ENCODE data around the gene RAB33B.
"Not testable (repeated sequence)": the region's sequence is repeated elsewhere in the genome, so short reads cannot be mapped to it uniquely, and the experiment has no call there.

The RAB33B gene

GRCh38 chr4:139444881-139445280 is 9.0 kb upstream of the RAB33B start:
- H2AFZ ChIP-seq (ENCODE audit: low read length, unreplicated experiment); H3K4me1 ChIP-seq (ENCODE audit: control insufficient read depth, insufficient read depth, low read length, unreplicated experiment); H3K27me3 ChIP-seq (ENCODE audit: insufficient read depth, low read length); H3K36me3 ChIP-seq (ENCODE audit: insufficient read depth, low read length); H3K27ac ChIP-seq (ENCODE audit: low read depth, low read length); H3K79me2 ChIP-seq (ENCODE audit: control insufficient read depth, insufficient read depth, low read length, unreplicated experiment); H3K4me3 ChIP-seq (ENCODE audit: low read depth, low read length): not testable (repeated sequence)

- not testable (repeated sequence) for H3K27me3 ChIP-seq (ENCODE audit: insufficient read depth, low read length); H3K79me2 ChIP-seq (ENCODE audit: control insufficient read depth, insufficient read depth, low read length, unreplicated experiment); H3K27ac ChIP-seq (ENCODE audit: low read depth, low read length); H3K4me1 ChIP-seq (ENCODE audit: control insufficient read depth, insufficient read depth, low read length, unreplicated experiment); H3K4me3 ChIP-seq (ENCODE audit: low read depth, low read length); H3K36me3 ChIP-seq (ENCODE audit: insufficient read depth, low read length); H2AFZ ChIP-seq (ENCODE audit: low read length, unreplicated experiment)
These were observed 6.8 kb upstream of the RAB33B start for GRCh38 chr4:139447078-139447477.

- no peak overlapping the region for H3K27ac ChIP-seq (ENCODE audit: low read depth, low read length)
- H3K79me2 ChIP-seq (ENCODE audit: control insufficient read depth, insufficient read depth, low read length, unreplicated experiment) = peaks cover 23% of the 10 kb centered on the region
- H3K36me3 ChIP-seq (ENCODE audit: insufficient read depth, low read length) = peaks cover 7% of the 10 kb centered on the region; the same call in 1 of the 2 replicates
These were observed 3.3 kb upstream of the RAB33B start for GRCh38 chr4:139450586-139450985.

GRCh38 chr4:139451997-139452396 is 1.9 kb upstream of the RAB33B start:
- H3K4me3 ChIP-seq (ENCODE audit: low read depth, low read length) = peak overlapping the region; percentile 99
- peak overlapping the region; percentile 72 for H3K27ac ChIP-seq (ENCODE audit: low read depth, low read length)
- H3K4me1 ChIP-seq (ENCODE audit: control insufficient read depth, insufficient read depth, low read length, unreplicated experiment) = peaks cover 29% of the 10 kb centered on the region
- peaks cover 37% of the 10 kb centered on the region for H3K79me2 ChIP-seq (ENCODE audit: control insufficient read depth, insufficient read depth, low read length, unreplicated experiment)
- H2AFZ ChIP-seq (ENCODE audit: low read length, unreplicated experiment) = no peak overlapping the region
- peaks cover 7% of the 10 kb centered on the region; the same call in 1 of the 2 replicates for H3K36me3 ChIP-seq (ENCODE audit: insufficient read depth, low read length)
- H3K27me3 ChIP-seq (ENCODE audit: insufficient read depth, low read length) = no peaks in the 10 kb centered on the region

More at GRCh38 chr4:139450586-139450985, 3.3 kb upstream of the RAB33B start:
- Histone ChIP-seq H3K4me3 (ENCODE audit: low read depth, low read length) (no peak overlapping the region), H3K27me3 (ENCODE audit: insufficient read depth, low read length) (no peaks in the 10 kb centered on the region), H2AFZ (ENCODE audit: low read length, unreplicated experiment) (no peak overlapping the region), H3K4me1 (ENCODE audit: control insufficient read depth, insufficient read depth, low read length, unreplicated experiment) (peaks cover 17% of the 10 kb centered on the region)

GRCh38 chr4:139453041-139453370 is 915 bp upstream of the RAB33B start:
- Histone ChIP-seq H3K79me2 (ENCODE audit: control insufficient read depth, insufficient read depth, low read length, unreplicated experiment) (peaks cover 46% of the 10 kb centered on the region), H3K27ac (ENCODE audit: low read depth, low read length) (peak overlapping the region; percentile 72), H3K36me3 (ENCODE audit: insufficient read depth, low read length) (peaks cover 7% of the 10 kb centered on the region; the same call in 1 of the 2 replicates), H3K4me3 (ENCODE audit: low read depth, low read length) (peak overlapping the region; percentile 99), H3K27me3 (ENCODE audit: insufficient read depth, low read length) (no peaks in the 10 kb centered on the region), H3K4me1 (ENCODE audit: control insufficient read depth, insufficient read depth, low read length, unreplicated experiment) (peaks cover 29% of the 10 kb centered on the region), H2AFZ (ENCODE audit: low read length, unreplicated experiment) (peak overlapping the region; percentile 78)

GRCh38 chr4:139453371-139454110 is 380 bp upstream of the RAB33B start:
- peaks cover 31% of the 10 kb centered on the region for H3K4me1 ChIP-seq (ENCODE audit: control insufficient read depth, insufficient read depth, low read length, unreplicated experiment)
- H3K27ac ChIP-seq (ENCODE audit: low read depth, low read length) = peak overlapping the region; percentile 72
- H3K4me3 ChIP-seq (ENCODE audit: low read depth, low read length) = peak overlapping the region; percentile 99
- peaks cover 52% of the 10 kb centered on the region for H3K79me2 ChIP-seq (ENCODE audit: control insufficient read depth, insufficient read depth, low read length, unreplicated experiment)
- H2AFZ ChIP-seq (ENCODE audit: low read length, unreplicated experiment) = peak overlapping the region; percentile 99
- H3K36me3 ChIP-seq (ENCODE audit: insufficient read depth, low read length) = peaks cover 7% of the 10 kb centered on the region; the same call in 1 of the 2 replicates
- no peaks in the 10 kb centered on the region for H3K27me3 ChIP-seq (ENCODE audit: insufficient read depth, low read length)

GRCh38 chr4:139455126-139455538 is 1.2 kb downstream of the RAB33B start:
- no peak overlapping the region for H2AFZ ChIP-seq (ENCODE audit: low read length, unreplicated experiment)
- no peaks in the 10 kb centered on the region for H3K27me3 ChIP-seq (ENCODE audit: insufficient read depth, low read length)
- no peak overlapping the region for H3K27ac ChIP-seq (ENCODE audit: low read depth, low read length)
- H3K36me3 ChIP-seq (ENCODE audit: insufficient read depth, low read length) = peaks cover 7% of the 10 kb centered on the region; the same call in 1 of the 2 replicates
- peaks cover 62% of the 10 kb centered on the region for H3K79me2 ChIP-seq (ENCODE audit: control insufficient read depth, insufficient read depth, low read length, unreplicated experiment)
- H3K4me1 ChIP-seq (ENCODE audit: control insufficient read depth, insufficient read depth, low read length, unreplicated experiment) = peaks cover 32% of the 10 kb centered on the region
- peak overlapping the region; percentile 99 for H3K4me3 ChIP-seq (ENCODE audit: low read depth, low read length)

- no peaks in the 10 kb centered on the region for H3K27me3 ChIP-seq (ENCODE audit: insufficient read depth, low read length)
- peaks cover 63% of the 10 kb centered on the region for H3K79me2 ChIP-seq (ENCODE audit: control insufficient read depth, insufficient read depth, low read length, unreplicated experiment)
- H3K27ac ChIP-seq (ENCODE audit: low read depth, low read length) = no peak overlapping the region
- no peak overlapping the region for H3K4me3 ChIP-seq (ENCODE audit: low read depth, low read length)
- H3K4me1 ChIP-seq (ENCODE audit: control insufficient read depth, insufficient read depth, low read length, unreplicated experiment) = peaks cover 23% of the 10 kb centered on the region
- no peak overlapping the region for H2AFZ ChIP-seq (ENCODE audit: low read length, unreplicated experiment)
- H3K36me3 ChIP-seq (ENCODE audit: insufficient read depth, low read length) = no peaks in the 10 kb centered on the region
These were observed 3.4 kb downstream of the RAB33B start for GRCh38 chr4:139457318-139457717.

GRCh38 chr4:139458543-139458942 is 4.6 kb downstream of the RAB33B start:
- peaks cover 63% of the 10 kb centered on the region for H3K79me2 ChIP-seq (ENCODE audit: control insufficient read depth, insufficient read depth, low read length, unreplicated experiment)
- no peak overlapping the region for H3K27ac ChIP-seq (ENCODE audit: low read depth, low read length)
- no peaks in the 10 kb centered on the region for H3K27me3 ChIP-seq (ENCODE audit: insufficient read depth, low read length)
- H3K4me1 ChIP-seq (ENCODE audit: control insufficient read depth, insufficient read depth, low read length, unreplicated experiment) = peaks cover 18% of the 10 kb centered on the region
- H3K36me3 ChIP-seq (ENCODE audit: insufficient read depth, low read length) = no peaks in the 10 kb centered on the region
- H2AFZ ChIP-seq (ENCODE audit: low read length, unreplicated experiment) = no peak overlapping the region
- no peak overlapping the region for H3K4me3 ChIP-seq (ENCODE audit: low read depth, low read length)

- no peaks in the 10 kb centered on the region for H3K36me3 ChIP-seq (ENCODE audit: insufficient read depth, low read length)
- H2AFZ ChIP-seq (ENCODE audit: low read length, unreplicated experiment) = no peak overlapping the region
- peaks cover 18% of the 10 kb centered on the region for H3K4me1 ChIP-seq (ENCODE audit: control insufficient read depth, insufficient read depth, low read length, unreplicated experiment)
- H3K79me2 ChIP-seq (ENCODE audit: control insufficient read depth, insufficient read depth, low read length, unreplicated experiment) = peaks cover 67% of the 10 kb centered on the region
- no peak overlapping the region for H3K4me3 ChIP-seq (ENCODE audit: low read depth, low read length)
- H3K27me3 ChIP-seq (ENCODE audit: insufficient read depth, low read length) = no peaks in the 10 kb centered on the region
- no peak overlapping the region for H3K27ac ChIP-seq (ENCODE audit: low read depth, low read length)
These were observed 5.1 kb downstream of the RAB33B start for GRCh38 chr4:139458999-139459398.

GRCh38 chr4:139460565-139460964 is 6.6 kb downstream of the RAB33B start:
- no peak overlapping the region for H3K4me3 ChIP-seq (ENCODE audit: low read depth, low read length)
- no peak overlapping the region for H3K27ac ChIP-seq (ENCODE audit: low read depth, low read length)
- H3K4me1 ChIP-seq (ENCODE audit: control insufficient read depth, insufficient read depth, low read length, unreplicated experiment) = peaks cover 15% of the 10 kb centered on the region
- H3K79me2 ChIP-seq (ENCODE audit: control insufficient read depth, insufficient read depth, low read length, unreplicated experiment) = peaks cover 53% of the 10 kb centered on the region
- no peaks in the 10 kb centered on the region for H3K27me3 ChIP-seq (ENCODE audit: insufficient read depth, low read length)
- H3K36me3 ChIP-seq (ENCODE audit: insufficient read depth, low read length) = no peaks in the 10 kb centered on the region
- no peak overlapping the region for H2AFZ ChIP-seq (ENCODE audit: low read length, unreplicated experiment)

Measured in ACC112 (cell line).